ENCODE data around the gene MAD2L1BP. TPM values are rescaled to one million over a fixed set of nuclear protein-coding genes. Genes with fewer than 3 reads are reported as not detected.

MAD2L1BP gene
- total and polyA plus RNA-seq, 2 of the 13 experiments (the other 11 are each of a cell fraction or from before 2014, with no cell fraction given): 54.2 to 55.5 TPM

GRCh38 chr6:43687437-43688347 lies 52.1 kb downstream of the MAD2L1BP start, which contains the start of gene MRPS18A (continued):
- TF ChIP-seq THAP9 (CRISPR knock-in tag; IDR thresholded peaks at IDR 0.05; ENCODE audit: borderline replicate concordance) (peak; percentile 96), BCLAF1 (IDR thresholded peaks at IDR 0.05) (no peak), ATF2 (CRISPR knock-in tag; IDR thresholded peaks at IDR 0.05) (peak; percentile 48; the same call in 1 of the 2 replicates), FIP1L1 (IDR thresholded peaks at IDR 0.05; ENCODE audit: borderline replicate concordance, insufficient read depth, low read depth, low read length) (no peak), NONO (IDR thresholded peaks at IDR 0.05) (no peak), NONO (CRISPR knock-in tag; conservative IDR thresholded peaks at IDR 0.05) (0 out of 2 replicates have a peak, but pooled peaks have one; percentile 36), ELF4 (CRISPR knock-in tag; IDR thresholded peaks at IDR 0.05; ENCODE audit: borderline replicate concordance) (no peak), MYPOP (CRISPR knock-in tag; IDR thresholded peaks at IDR 0.05) (peak; percentile 76; the same call in 1 of the 2 replicates), TERF1 (CRISPR knock-in tag; IDR thresholded peaks at IDR 0.05) (no peak), HMG20A (CRISPR knock-in tag; IDR thresholded peaks at IDR 0.05; ENCODE audit: borderline replicate concordance) (no peak), STAG1 (CRISPR knock-in tag; IDR thresholded peaks at IDR 0.05) (no peak), NCOR1 (IDR thresholded peaks at IDR 0.05; ENCODE audit: borderline replicate concordance, low read length) (no peak), DPF2 (CRISPR knock-in tag; IDR thresholded peaks at IDR 0.05; ENCODE audit: borderline replicate concordance, low read depth) (no peak), ISX (CRISPR knock-in tag; conservative IDR thresholded peaks at IDR 0.05) (no peak), FOSL1 (CRISPR knock-in tag; IDR thresholded peaks at IDR 0.05; ENCODE audit: borderline replicate concordance) (no peak), DNMT1 (CRISPR knock-in tag; IDR thresholded peaks at IDR 0.05) (no peak), FOXK2 (IDR thresholded peaks at IDR 0.05) (no peak), ZNF724P (CRISPR knock-in tag; IDR thresholded peaks at IDR 0.05; ENCODE audit: borderline replicate concordance) (no peak)
